Upper lobe of left lung (tissue), 4 donors: Measurements from ENCODE around the gene LZTR1.

Experiments
- POLR2AphosphoS5 ChIP-seq, 2 donors: sonication (generic); formaldehyde crosslinking; IDR thresholded peaks; one replicate each; pipeline ENCODE4 v1.5.1; 2017; ENCODE audit warnings: antibody characterized with exemption in 2 of 2
- TF ChIP-seq, protein P1 (sequence below), 6 experiments: fragments of 450-650 bp in 4 of 6; fragments of 200-600 bp in 2 of 6; sonication (generic) in 2 of 6; IDR thresholded peaks; one replicate each; pipeline ENCODE4 v1.5.1; 2016 to 2019; ENCODE audit warnings: antibody characterized with exemption in 6 of 6

DNA sequence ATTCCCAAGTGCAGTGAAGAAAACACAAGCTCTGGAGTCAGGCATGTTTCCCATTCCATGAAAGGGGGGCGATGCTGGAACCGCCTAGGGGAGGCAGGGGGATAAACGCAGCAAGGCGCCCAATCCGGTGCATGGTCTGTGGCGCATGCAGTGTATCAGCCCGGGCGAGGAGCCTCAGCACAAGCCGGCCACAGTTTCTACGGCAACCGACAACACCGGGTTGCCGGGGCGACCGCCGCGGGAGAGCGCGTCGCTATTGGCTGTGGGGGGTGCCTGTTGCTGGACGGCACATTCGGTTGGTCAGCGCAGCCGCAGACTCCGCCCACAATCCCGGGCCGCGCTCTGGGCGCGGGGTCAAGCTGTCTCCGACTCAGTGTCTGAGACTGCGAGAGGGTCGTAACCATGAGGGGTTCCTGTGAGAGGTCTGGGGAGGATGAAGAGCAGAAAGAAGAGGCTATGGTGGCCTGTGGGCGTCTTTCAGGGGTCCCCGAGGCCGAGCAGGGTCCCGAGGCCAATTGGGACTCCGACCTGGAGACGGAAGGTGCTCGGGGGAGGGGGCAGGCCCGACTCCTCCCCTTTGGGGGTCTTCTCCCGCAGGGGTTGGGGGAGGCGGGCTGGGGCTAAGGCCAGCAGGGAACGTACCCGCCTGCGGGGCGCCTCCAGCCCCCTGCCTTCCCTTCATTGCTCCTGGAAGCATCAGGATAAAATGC is 63.6 kb downstream of the LZTR1 start, which contains the start of gene LRRC74B:
- TF ChIP-seq, protein P1, sequence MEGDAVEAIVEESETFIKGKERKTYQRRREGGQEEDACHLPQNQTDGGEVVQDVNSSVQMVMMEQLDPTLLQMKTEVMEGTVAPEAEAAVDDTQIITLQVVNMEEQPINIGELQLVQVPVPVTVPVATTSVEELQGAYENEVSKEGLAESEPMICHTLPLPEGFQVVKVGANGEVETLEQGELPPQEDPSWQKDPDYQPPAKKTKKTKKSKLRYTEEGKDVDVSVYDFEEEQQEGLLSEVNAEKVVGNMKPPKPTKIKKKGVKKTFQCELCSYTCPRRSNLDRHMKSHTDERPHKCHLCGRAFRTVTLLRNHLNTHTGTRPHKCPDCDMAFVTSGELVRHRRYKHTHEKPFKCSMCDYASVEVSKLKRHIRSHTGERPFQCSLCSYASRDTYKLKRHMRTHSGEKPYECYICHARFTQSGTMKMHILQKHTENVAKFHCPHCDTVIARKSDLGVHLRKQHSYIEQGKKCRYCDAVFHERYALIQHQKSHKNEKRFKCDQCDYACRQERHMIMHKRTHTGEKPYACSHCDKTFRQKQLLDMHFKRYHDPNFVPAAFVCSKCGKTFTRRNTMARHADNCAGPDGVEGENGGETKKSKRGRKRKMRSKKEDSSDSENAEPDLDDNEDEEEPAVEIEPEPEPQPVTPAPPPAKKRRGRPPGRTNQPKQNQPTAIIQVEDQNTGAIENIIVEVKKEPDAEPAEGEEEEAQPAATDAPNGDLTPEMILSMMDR (IDR thresholded peaks at IDR 0.05): no peak
- TF ChIP-seq POLR2AphosphoS5 (IDR thresholded peaks at IDR 0.05): no peak
